ENCODE results near the gene CYP4F11. TPM values are rescaled to one million over a fixed set of nuclear protein-coding genes. Genes with fewer than 3 reads are reported as not detected.

Gene CYP4F11
- total and polyA plus RNA-seq, 2 donors (not counting 3 experiments of a cell fraction or from before 2014, with no cell fraction given): not detected

DNA sequence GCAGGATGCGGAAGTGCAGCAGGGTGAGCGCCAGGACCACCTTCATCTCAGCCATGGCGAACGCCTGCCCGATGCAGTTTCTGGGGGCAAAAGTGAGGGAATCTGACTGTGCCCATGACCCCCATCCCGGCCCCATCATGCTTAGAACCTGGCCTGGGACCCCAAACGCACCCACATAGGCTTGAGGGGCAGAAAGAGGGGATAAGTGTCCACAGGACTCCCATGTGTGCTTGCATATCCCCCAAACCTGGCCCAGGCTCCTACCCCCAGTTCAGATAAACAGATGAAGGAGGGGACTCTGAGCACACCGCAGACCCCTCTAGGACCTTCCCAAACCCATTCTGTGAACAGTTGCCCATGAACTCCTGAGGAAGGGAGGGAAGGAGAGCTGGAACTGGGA lies 20.5 kb downstream of the CYP4F11 start:
- intact Hi-C loops (cut with micrococcal nuclease) (no loop called here), dilution Hi-C loops (cut with MboI; ENCODE audit: extremely low pct_ligation_motif_present, low sequenced_read_pairs) (no loop called here)
- H3K79me2 ChIP-seq (ENCODE audit: control insufficient read depth, insufficient read depth, low read length): no peaks in the 10 kb centered on the region
- ChIA-PET POLR2A (no interaction called here), CTCF (no interaction called here)
- no peak overlapping the region for H3K27ac ChIP-seq (ENCODE audit: insufficient read depth, low read depth, low read length)
- no peak overlapping the region for H3K4me3 ChIP-seq (replicated peaks in 1 of 3; ENCODE audit: insufficient read depth in 1 of 3, low read depth in 1 of 3, low read length in 3 of 3)
- no peak overlapping the region for H3K9ac ChIP-seq (replicated peaks; ENCODE audit: extremely low read depth, insufficient read depth, low read length)
- no peak overlapping the region for H3K4me2 ChIP-seq (ENCODE audit: insufficient read depth, low read length)
- H3K36me3 ChIP-seq (ENCODE audit: control insufficient read depth in 2 of 2, extremely low read depth in 1 of 2, insufficient read depth in 2 of 2, low read length in 2 of 2): no peaks in the 10 kb centered on the region
- H3K4me1 ChIP-seq (ENCODE audit: control insufficient read depth, extremely low read depth, insufficient read depth, low read length): no peaks in the 10 kb centered on the region
- H3K9me3 ChIP-seq (replicated peaks; ENCODE audit: control insufficient read depth, insufficient read depth, low read length): no peaks in the 10 kb centered on the region
- H3K27me3 ChIP-seq (ENCODE audit: control insufficient read depth in 2 of 2, insufficient read depth in 2 of 2, low read length in 2 of 2): peaks cover 2 to 10% of the 10 kb centered on the region in 2 experiments
- no peak for FAIRE-seq
- BruUV-seq (replicated peaks): no TSS peak
- H4K20me1 ChIP-seq (replicated peaks; ENCODE audit: control insufficient read depth, extremely low read depth, insufficient read depth, low read length): no peaks in the 10 kb centered on the region
- no peaks in the 10 kb centered on the region for H3K9me1 ChIP-seq (replicated peaks; ENCODE audit: control insufficient read depth, extremely low read depth, insufficient read depth, low read length)
- TF ChIP-seq JUN (IDR thresholded peaks at IDR 0.05; ENCODE audit: borderline replicate concordance, insufficient read depth, insufficient read length, low read depth) (no peak), POLR2A (IDR thresholded peaks at IDR 0.05; ENCODE audit: low read depth, low read length) (no peak)
- TF ChIP-seq, protein P1, sequence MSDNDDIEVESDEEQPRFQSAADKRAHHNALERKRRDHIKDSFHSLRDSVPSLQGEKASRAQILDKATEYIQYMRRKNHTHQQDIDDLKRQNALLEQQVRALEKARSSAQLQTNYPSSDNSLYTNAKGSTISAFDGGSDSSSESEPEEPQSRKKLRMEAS (IDR thresholded peaks at IDR 0.05; ENCODE audit: insufficient read depth, insufficient read length): no peak
- TF ChIP-seq, protein P2, sequence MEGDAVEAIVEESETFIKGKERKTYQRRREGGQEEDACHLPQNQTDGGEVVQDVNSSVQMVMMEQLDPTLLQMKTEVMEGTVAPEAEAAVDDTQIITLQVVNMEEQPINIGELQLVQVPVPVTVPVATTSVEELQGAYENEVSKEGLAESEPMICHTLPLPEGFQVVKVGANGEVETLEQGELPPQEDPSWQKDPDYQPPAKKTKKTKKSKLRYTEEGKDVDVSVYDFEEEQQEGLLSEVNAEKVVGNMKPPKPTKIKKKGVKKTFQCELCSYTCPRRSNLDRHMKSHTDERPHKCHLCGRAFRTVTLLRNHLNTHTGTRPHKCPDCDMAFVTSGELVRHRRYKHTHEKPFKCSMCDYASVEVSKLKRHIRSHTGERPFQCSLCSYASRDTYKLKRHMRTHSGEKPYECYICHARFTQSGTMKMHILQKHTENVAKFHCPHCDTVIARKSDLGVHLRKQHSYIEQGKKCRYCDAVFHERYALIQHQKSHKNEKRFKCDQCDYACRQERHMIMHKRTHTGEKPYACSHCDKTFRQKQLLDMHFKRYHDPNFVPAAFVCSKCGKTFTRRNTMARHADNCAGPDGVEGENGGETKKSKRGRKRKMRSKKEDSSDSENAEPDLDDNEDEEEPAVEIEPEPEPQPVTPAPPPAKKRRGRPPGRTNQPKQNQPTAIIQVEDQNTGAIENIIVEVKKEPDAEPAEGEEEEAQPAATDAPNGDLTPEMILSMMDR (IDR thresholded peaks at IDR 0.05; ENCODE audit: extremely low read depth in 1 of 2, insufficient read depth in 1 of 2, low read depth in 1 of 2, low read length in 2 of 2): no peak
- DNase-seq (ENCODE audit: low read depth, low spot score): no peak
- H2AFZ ChIP-seq (ENCODE audit: low read depth, low read length): no peak overlapping the region

DNA sequence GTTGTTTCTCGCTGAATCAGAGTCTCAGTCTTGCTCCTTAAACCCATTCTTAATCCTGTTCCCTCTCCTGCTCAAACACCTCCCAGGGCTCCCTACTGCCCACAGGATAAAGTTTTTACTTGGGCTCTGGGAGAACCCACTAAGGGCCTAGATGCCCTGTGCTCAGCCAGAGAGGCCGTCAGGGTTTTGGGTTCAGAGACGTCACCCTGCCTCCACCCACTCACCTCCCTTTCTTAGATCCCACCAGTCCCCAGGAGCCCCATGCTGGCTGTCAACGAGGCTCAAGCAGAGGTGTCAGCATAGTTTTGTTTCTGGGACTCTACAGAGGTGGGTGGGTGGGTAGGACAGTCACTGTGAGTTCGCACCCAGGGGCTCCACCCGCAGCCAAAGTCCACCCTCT lies 20.9 kb downstream of the CYP4F11 start:
- no peaks in the 10 kb centered on the region for H3K79me2 ChIP-seq (ENCODE audit: control insufficient read depth, insufficient read depth, low read length)
- FAIRE-seq (no peak), DNase-seq (ENCODE audit: low read depth, low spot score) (no peak)
- no peak overlapping the region for H2AFZ ChIP-seq (ENCODE audit: low read depth, low read length)
- intact Hi-C loops (cut with micrococcal nuclease): no loop called here
- H3K27me3 ChIP-seq (ENCODE audit: control insufficient read depth in 2 of 2, insufficient read depth in 2 of 2, low read length in 2 of 2): peaks cover 2 to 10% of the 10 kb centered on the region in 2 experiments
- H3K27ac ChIP-seq (ENCODE audit: insufficient read depth, low read depth, low read length): no peak overlapping the region
- no peaks in the 10 kb centered on the region for H3K4me1 ChIP-seq (ENCODE audit: control insufficient read depth, extremely low read depth, insufficient read depth, low read length)
- no TSS peak for BruUV-seq (replicated peaks)
- TF ChIP-seq MYC (IDR thresholded peaks at IDR 0.05; ENCODE audit: low read depth, low read length) (no peak), JUN (IDR thresholded peaks at IDR 0.05; ENCODE audit: borderline replicate concordance, insufficient read depth, insufficient read length, low read depth) (no peak), GATA2 (IDR thresholded peaks at IDR 0.05; ENCODE audit: insufficient read depth, insufficient read length, low read depth, low read length) (no peak), EZH2 (IDR thresholded peaks at IDR 0.05; ENCODE audit: borderline replicate concordance, low read depth, low read length, severe bottlenecking) (no peak), POLR2A (IDR thresholded peaks at IDR 0.05; ENCODE audit: low read depth, low read length) (no peak), POLR2AphosphoS5 (IDR thresholded peaks at IDR 0.05; ENCODE audit: insufficient read depth, low read depth, low read length) (no peak), FOS (IDR thresholded peaks at IDR 0.05; ENCODE audit: borderline replicate concordance, insufficient read depth, low read length) (no peak)
- TF ChIP-seq, protein P2 (IDR thresholded peaks at IDR 0.05; ENCODE audit: extremely low read depth in 1 of 2, insufficient read depth in 1 of 2, low read depth in 1 of 2, low read length in 2 of 2): no peak
- TF ChIP-seq, protein P1 (IDR thresholded peaks at IDR 0.05; ENCODE audit: insufficient read depth, insufficient read length): no peak
- H3K4me2 ChIP-seq (ENCODE audit: insufficient read depth, low read length): no peak overlapping the region
- ChIA-PET CTCF (no interaction called here), POLR2A (no interaction called here)
- no peak overlapping the region for H3K9ac ChIP-seq (replicated peaks; ENCODE audit: extremely low read depth, insufficient read depth, low read length)
- H3K9me1 ChIP-seq (replicated peaks; ENCODE audit: control insufficient read depth, extremely low read depth, insufficient read depth, low read length): no peaks in the 10 kb centered on the region
- no peaks in the 10 kb centered on the region for H3K9me3 ChIP-seq (replicated peaks; ENCODE audit: control insufficient read depth, insufficient read depth, low read length)
- dilution Hi-C loops (cut with MboI; ENCODE audit: extremely low pct_ligation_motif_present, low sequenced_read_pairs): no loop called here
- no peaks in the 10 kb centered on the region for H3K36me3 ChIP-seq (ENCODE audit: control insufficient read depth in 2 of 2, extremely low read depth in 1 of 2, insufficient read depth in 2 of 2, low read length in 2 of 2)
- H3K4me3 ChIP-seq (replicated peaks in 1 of 3; ENCODE audit: insufficient read depth in 1 of 3, low read depth in 1 of 3, low read length in 3 of 3): no peak overlapping the region
- H4K20me1 ChIP-seq (replicated peaks; ENCODE audit: control insufficient read depth, extremely low read depth, insufficient read depth, low read length): no peaks in the 10 kb centered on the region

Measured in endothelial cell of umbilical vein (primary cell).